Psoas muscle (tissue), 8 donors: ENCODE results near the gene FBXO45. TPM values are rescaled to one million over a fixed set of nuclear protein-coding genes. Genes with fewer than 3 reads are reported as not detected.

Source experiments
- ATAC-seq, 4 donors: fragments of 200-7000 bp; cut with Tn5 transposase; one replicate each; pipeline ENCODE4 v1.9.1; 2020; ENCODE audit warnings: moderate library complexity in 3 of 4, mild to moderate bottlenecking in 2 of 4
- DNase-seq, 2 donors: peaks; one replicate each; pipeline ENCODE4 v3.0.0-alpha.2; 2020
- H3K27ac ChIP-seq: fragments of 200-600 bp; one replicate; pipeline ENCODE4 v1.8.0; 2022
- H3K27me3 ChIP-seq, 3 donors: fragments of 200-600 bp in 1 of 3; one replicate each; pipeline versions ENCODE4 v1.6.1 to v1.8.0; 2013 to 2022; ENCODE audit warnings: low read length in 2 of 3, mild to moderate bottlenecking in 2 of 3, moderate library complexity in 1 of 3; ENCODE audit not compliant: insufficient read depth in 3 of 3
- H3K36me3 ChIP-seq, 2 donors: fragments of 200-600 bp in 1 of 2; one replicate each; pipeline versions ENCODE4 v1.6.1 to v1.8.0; 2013 to 2022; ENCODE audit warnings: low read depth in 1 of 2, mild to moderate bottlenecking in 1 of 2, moderate library complexity in 1 of 2; ENCODE audit not compliant: insufficient read depth in 1 of 2
- H3K4me1 ChIP-seq: fragments of 200-600 bp; one replicate; pipeline ENCODE4 v1.8.0; 2022
- H3K4me3 ChIP-seq: fragments of 200-600 bp; one replicate; pipeline ENCODE4 v1.8.0; 2022; ENCODE audit warnings: mild to moderate bottlenecking
- H3K9me3 ChIP-seq: fragments of 200-600 bp; one replicate; pipeline ENCODE4 v1.8.0; 2022
- CTCF ChIP-seq: fragments of 200-600 bp; IDR thresholded peaks from one replicate; pipeline ENCODE4 v1.8.0; 2022; ENCODE audit warnings: antibody characterized with exemption
- WGBS, 3 donors: extraction: QIAGEN DNeasy Blood & Tissue Kit; methylation state at CpG; one replicate each; pipeline versions ENCODE4 v1.1.6 to v1.1.7; 2013; 5-methylcytosine and 5-hydroxymethylcytosine counted together
- intact Hi-C, 2 donors: fragments of 100-400 bp; cut with DNase I; formaldehyde crosslinking; loops; one replicate each; pipeline versions ENCODE4 v1.11.0 to v1.14.2; 2022
- polyA plus RNA-seq, 3 donors: library from polyadenylated mRNA; stranded (reverse); fragments of 200-250 nt; gene quantifications; one replicate each; pipeline ENCODE4 v1.2.3, GENCODE V29; 2013
- total RNA-seq, 4 donors: library from RNA; stranded (reverse); fragmentation: NEBNext Ultra II Directional in 2 of 4; extraction: Animal tissue kit (Norgen Biotek cat#: 25700) in 2 of 4; gene quantifications; one replicate each; pipeline versions ENCODE4 v1.2.1 to v1.2.4, GENCODE V29; 2021 to 2023
- donor health status: healthy with polysubstance abuse.
- donor health status: DM: no; HTN: no; CAD: no; lungs with moderate emphysema.
- donor health status: Bipolar disorder and iron deficiency.
- donor health status: healthy.
- donor health status: DM: yes; HTN: yes; CAD: no.
- donor health status: DM: no; HTN: no; CAD: no.
- donor health status: DM: no; HTN: no; CAD: no.
- donor health status: DM: yes; HTN: yes; CAD: no.

The FBXO45 gene
- total and polyA plus RNA-seq, 7 donors = 9.2 to 37.0 (median 15.3) TPM

DNA sequence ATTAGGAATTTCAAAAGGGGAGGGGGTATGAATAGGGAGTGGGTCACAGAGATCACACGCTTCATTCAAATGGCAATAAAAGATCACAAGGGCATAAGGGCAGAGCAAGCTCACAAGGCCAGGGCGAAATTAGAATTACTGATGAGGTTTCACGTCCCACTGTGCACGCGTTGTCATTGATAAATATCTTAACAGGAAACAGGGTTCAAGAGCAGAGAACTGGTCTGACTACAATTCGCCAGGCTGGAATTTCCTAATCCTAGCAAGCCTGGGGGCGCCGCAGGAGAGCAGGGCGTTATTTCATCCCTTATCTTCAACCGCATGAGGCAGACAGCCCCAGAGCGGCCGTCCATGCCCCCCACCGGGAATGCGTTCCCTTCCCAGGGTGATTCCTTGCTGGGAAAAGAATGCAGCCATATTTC, 35.2 kb upstream of the FBXO45 start:
- DNase-seq (no peak), ATAC-seq (no peak)
- 25 to 33% (median 32%) methylated on average over 14 of the region's 14 CpGs for WGBS, 3 donors
- no peaks in the 10 kb centered on the region for H3K9me3 ChIP-seq
- no peaks in the 10 kb centered on the region for H3K36me3 ChIP-seq
- H3K27me3 ChIP-seq = peaks cover 0 to 7% (median 2%) of the 10 kb centered on the region in 3 donors
- no peak for TF ChIP-seq CTCF
- H3K4me3 ChIP-seq = no peak overlapping the region
- intact Hi-C loops = loop anchor here in 1 of 2 donors (10.0 kb wide), 1 partner anchor 102 kb away; the partner anchor contains the start of gene NRROS
- no peaks in the 10 kb centered on the region for H3K4me1 ChIP-seq
- no peak overlapping the region for H3K27ac ChIP-seq

- Histone ChIP-seq H3K27me3 (peaks cover 0 to 7% (median 2%) of the 10 kb centered on the region in 3 donors), H3K9me3 (no peaks in the 10 kb centered on the region), H3K36me3 (no peaks in the 10 kb centered on the region), H3K4me3 (no peak overlapping the region), H3K4me1 (no peaks in the 10 kb centered on the region), H3K27ac (no peak overlapping the region)
- DNase-seq (peak in 1 of 2 donors; percentile 27), ATAC-seq (peak in 1 of 4 donors; percentile 40)
- WGBS, 3 donors = 38 to 48% (median 44%) methylated on average over 18 of the region's 18 CpGs
- intact Hi-C loops = loop anchor here (2.0 to 10.0 kb wide), 3 partner anchors 95 to 147 kb away; partner anchors contain the start of gene NRROS (in 1 of the 2)
- peak; percentile 52 for TF ChIP-seq CTCF
Observed at GRCh38 chr3:196537319-196537984, 31.0 kb upstream of the FBXO45 start.

GRCh38 chr3:196541684-196542445, 26.6 kb upstream of the FBXO45 start:
- Histone ChIP-seq H3K36me3 (no peaks in the 10 kb centered on the region), H3K4me3 (no peak overlapping the region), H3K27me3 (no peaks in the 10 kb centered on the region), H3K9me3 (no peaks in the 10 kb centered on the region), H3K27ac (no peak overlapping the region), H3K4me1 (no peaks in the 10 kb centered on the region)
- ATAC-seq (peak in 1 of 4 donors; percentile 60), DNase-seq (no peak)
- intact Hi-C loops = no loop called here
- TF ChIP-seq CTCF = no peak
- 80 to 91% (median 84%) methylated on average over 6 of the region's 6 CpGs for WGBS, 3 donors

GRCh38 chr3:196544491-196544992, 23.9 kb upstream of the FBXO45 start:
- 94 to 98% (median 95%) methylated on average over 2 of the region's 2 CpGs for WGBS, 3 donors
- DNase-seq = no peak
- intact Hi-C loops = no loop called here

More at GRCh38 chr3:196544491-196544992, 23.9 kb upstream of the FBXO45 start:
- no peaks in the 10 kb centered on the region for H3K4me1 ChIP-seq
- H3K36me3 ChIP-seq = no peaks in the 10 kb centered on the region
- H3K27me3 ChIP-seq = no peaks in the 10 kb centered on the region
- ATAC-seq = no peak
- H3K27ac ChIP-seq = no peak overlapping the region
- H3K4me3 ChIP-seq = no peak overlapping the region
- H3K9me3 ChIP-seq = no peaks in the 10 kb centered on the region
- TF ChIP-seq CTCF = no peak
